Mucosa of descending colon (tissue), 3 donors: Measurements from ENCODE around the gene FAM161B. TPM values are rescaled to one million over a fixed set of nuclear protein-coding genes. Genes with fewer than 3 reads are reported as not detected.
"Not testable (repeated sequence)": the region's sequence is repeated elsewhere in the genome, so short reads cannot be mapped to it uniquely, and the experiment has no call there.

Source experiments
- ATAC-seq: fragments of 200-7000 bp; cut with Tn5 transposase; one replicate; pipeline ENCODE4 v1.9.1; 2020; ENCODE audit warnings: mild to moderate bottlenecking, moderate library complexity
- DNase-seq, 3 donors: peaks; one replicate each; pipeline ENCODE4 v3.0.0-alpha.2; 2020
- H3K36me3 ChIP-seq: fragments of 200-600 bp; one replicate; pipeline ENCODE4 v1.8.0; 2021; ENCODE audit warnings: low read depth, mild to moderate bottlenecking
- H3K4me1 ChIP-seq: fragments of 200-600 bp; one replicate; pipeline ENCODE4 v1.8.0; 2021; ENCODE audit warnings: low read depth, mild to moderate bottlenecking
- H3K4me3 ChIP-seq: fragments of 200-600 bp; one replicate; pipeline ENCODE4 v1.8.0; 2021; ENCODE audit warnings: mild to moderate bottlenecking
- H3K9me3 ChIP-seq: fragments of 200-600 bp; one replicate; pipeline ENCODE4 v1.8.0; 2021; ENCODE audit warnings: mild to moderate bottlenecking
- CTCF ChIP-seq: fragments of 200-600 bp; IDR thresholded peaks from one replicate; pipeline ENCODE4 v1.8.0; 2022; ENCODE audit warnings: antibody characterized with exemption, mild to moderate bottlenecking
- intact Hi-C, 2 donors: fragments of 100-400 bp; cut with DNase I in 1 of 2; cut with micrococcal nuclease in 1 of 2; formaldehyde crosslinking; loops; one replicate each; pipeline versions ENCODE4 v1.11.0 to v1.11.1; 2022; cut with DNase I, micrococcal nuclease
- total RNA-seq, 3 donors: library from RNA; stranded (reverse); fragmentation: NEBNext Ultra II Directional in 2 of 3; extraction: Animal tissue kit (Norgen Biotek cat#: 25700) in 2 of 3; gene quantifications; one replicate each; pipeline versions ENCODE4 v1.2.1 to v1.2.4, GENCODE V29; 2021 to 2023
- donor health status: DM: no; HTN: no; CAD: no; lungs with moderate emphysema.
- donor health status: DM: no; HTN: no; CAD: no.
- donor health status: DM: no; HTN: yes; CAD: no.

Gene FAM161B
- total RNA-seq, 3 donors from 2014 or later: 4.0 to 6.8 (median 6.2) TPM

- Histone ChIP-seq H3K4me1 (no peaks in the 10 kb centered on the region), H3K4me3 (no peak overlapping the region), H3K9me3 (no peaks in the 10 kb centered on the region), H3K36me3 (no peaks in the 10 kb centered on the region)
- TF ChIP-seq CTCF: no peak
- DNase-seq: no peak
- intact Hi-C loops: no loop called here
- no peak for ATAC-seq
Observed at GRCh38 chr14:73916324-73916723, 33.6 kb downstream of the FAM161B start.

- H3K4me1 ChIP-seq: no peaks in the 10 kb centered on the region
- no peaks in the 10 kb centered on the region for H3K9me3 ChIP-seq
- H3K4me3 ChIP-seq: no peak overlapping the region
- intact Hi-C loops: no loop called here
- H3K36me3 ChIP-seq: no peaks in the 10 kb centered on the region
- TF ChIP-seq CTCF: no peak
- ATAC-seq (no peak), DNase-seq (no peak)
Observed at GRCh38 chr14:73913256-73913655, 36.6 kb downstream of the FAM161B start.

DNA sequence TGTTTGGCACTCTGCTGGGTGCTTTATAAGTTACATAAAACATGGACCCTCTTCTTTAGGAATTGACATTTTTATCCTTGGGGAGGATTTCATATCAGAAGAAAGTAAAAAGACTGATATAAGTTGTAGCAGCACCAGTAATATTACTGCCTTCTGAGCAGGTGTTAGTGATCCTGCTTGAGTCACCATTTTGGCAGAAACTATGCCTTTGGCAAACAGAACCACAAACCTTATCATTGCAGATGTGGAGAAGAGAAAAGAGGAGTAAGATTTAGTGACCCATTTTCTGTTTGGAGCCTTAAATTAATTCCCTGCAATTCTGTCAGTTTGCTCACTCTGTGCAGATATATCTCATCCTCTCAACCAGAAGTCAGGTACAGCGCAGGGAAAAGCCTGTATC lies 40.2 kb downstream of the FAM161B start:
- intact Hi-C loops: no loop called here
- no peak for TF ChIP-seq CTCF
- no peak for DNase-seq

GRCh38 chr14:73903028-73903427 lies 46.9 kb downstream of the FAM161B start:
- no peaks in the 10 kb centered on the region for H3K9me3 ChIP-seq
- H3K36me3 ChIP-seq: no peaks in the 10 kb centered on the region
- no peak for DNase-seq
- no peak for ATAC-seq
- H3K4me3 ChIP-seq: no peak overlapping the region
- no peaks in the 10 kb centered on the region for H3K4me1 ChIP-seq
- TF ChIP-seq CTCF: no peak
- intact Hi-C loops: no loop called here

More for the DNA sequence above, 40.2 kb downstream of the FAM161B start:
- Histone ChIP-seq H3K36me3 (no peaks in the 10 kb centered on the region), H3K4me3 (no peak overlapping the region), H3K4me1 (no peaks in the 10 kb centered on the region), H3K9me3 (no peaks in the 10 kb centered on the region)
- no peak for ATAC-seq

- intact Hi-C loops: no loop called here
- H3K9me3 ChIP-seq: no peaks in the 10 kb centered on the region
- ATAC-seq (no peak), DNase-seq (no peak)
- peaks cover 3% of the 10 kb centered on the region for H3K36me3 ChIP-seq
- no peak overlapping the region for H3K4me3 ChIP-seq
- no peak for TF ChIP-seq CTCF
- H3K4me1 ChIP-seq: no peaks in the 10 kb centered on the region
Observed at GRCh38 chr14:73896521-73896920, 53.4 kb downstream of the FAM161B start.

GRCh38 chr14:73895939-73896338 lies 54.0 kb downstream of the FAM161B start:
- no peak for ATAC-seq
- no peak for DNase-seq
- Histone ChIP-seq H3K36me3 (peaks cover 3% of the 10 kb centered on the region), H3K4me3 (no peak overlapping the region), H3K4me1 (no peaks in the 10 kb centered on the region), H3K9me3 (no peaks in the 10 kb centered on the region)
- intact Hi-C loops: no loop called here
- TF ChIP-seq CTCF: no peak

- DNase-seq, H3K4me1 ChIP-seq, H3K36me3 ChIP-seq, intact Hi-C loops, ATAC-seq, H3K4me3 ChIP-seq, H3K9me3 ChIP-seq: not testable (repeated sequence)
Observed at GRCh38 chr14:73894180-73894687, 55.7 kb downstream of the FAM161B start.
